ENCODE data around the gene MYL12B. TPM values are rescaled to one million over a fixed set of nuclear protein-coding genes. Genes with fewer than 3 reads are reported as not detected.

MYL12B gene
- total RNA-seq, 4 donors from 2014 or later = 78.2 to 558 (median 337) TPM

DNA sequence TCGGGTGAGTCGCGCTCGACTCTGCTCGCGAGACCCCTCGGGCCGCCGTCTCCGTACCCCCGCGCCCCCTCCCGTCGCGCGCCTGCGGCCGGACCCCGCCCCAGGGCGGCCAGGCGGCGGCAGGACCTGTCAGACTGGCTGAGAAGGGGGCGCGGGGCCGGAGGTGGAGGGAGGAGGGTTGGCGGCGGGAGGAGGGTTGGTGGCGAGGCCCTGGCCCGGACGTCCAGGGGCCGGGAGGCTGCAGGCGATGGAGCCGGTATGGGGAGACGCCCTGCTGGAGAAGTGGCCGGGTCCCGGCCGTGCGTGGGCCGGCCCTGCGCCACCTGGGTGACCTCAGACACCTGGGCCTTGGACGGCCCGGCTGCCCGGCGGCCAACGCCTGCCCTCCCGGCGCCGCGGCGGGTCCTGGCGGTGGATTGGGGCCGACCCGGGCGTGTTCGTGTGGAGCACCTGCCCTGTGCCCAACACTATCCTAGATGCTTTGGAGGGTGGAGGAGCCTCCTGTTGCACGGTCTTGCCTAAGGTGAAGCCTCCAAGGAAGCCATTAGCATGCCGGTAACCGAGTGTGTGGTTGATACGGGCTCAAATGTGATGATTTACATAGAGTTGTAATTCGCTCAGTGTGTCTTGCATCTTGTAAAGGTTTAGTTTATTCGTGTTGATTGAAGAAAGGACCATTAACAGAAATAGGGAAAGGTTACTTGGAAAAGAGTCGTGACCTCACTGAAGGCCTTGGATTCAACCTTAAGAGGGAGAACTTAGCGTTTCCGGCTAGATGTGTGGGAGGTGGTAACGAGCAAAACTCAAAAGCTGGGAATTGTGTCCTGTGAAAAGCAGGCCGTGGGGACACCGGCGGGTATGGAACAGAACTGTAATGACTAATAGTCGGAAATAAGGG, 550 bp downstream of the MYL12B start:
- intact Hi-C loops (cut with DNase I; ENCODE audit: low total_unique reads) = loop anchor here (5.0 kb wide), 1 partner anchor 335 kb away; no protein-coding TSS in a partner anchor
- Histone ChIP-seq H3K4me3 (peak overlapping the region; percentile 84 to 96 (median 91)), H3K4me1 (peaks cover 27 to 61% (median 48%) of the 10 kb centered on the region in 4 donors), H3K27ac (peak overlapping the region; percentile 92 to 99 (median 97)), H3K27me3 (no peaks in the 10 kb centered on the region), H3K36me3 (peaks cover 0 to 7% (median 0%) of the 10 kb centered on the region in 4 donors), H3K9me3 (no peaks in the 10 kb centered on the region)
- no peak for DNase-seq
- in situ Hi-C loops (cut with MboI; ENCODE audit: low pct_ligation_motif_present in 1 of 4, low pct_unique_long_range_greater_than_20kb in 1 of 4, low sequenced_read_pairs in 3 of 4) = no loop called here
- TF ChIP-seq, protein P1, sequence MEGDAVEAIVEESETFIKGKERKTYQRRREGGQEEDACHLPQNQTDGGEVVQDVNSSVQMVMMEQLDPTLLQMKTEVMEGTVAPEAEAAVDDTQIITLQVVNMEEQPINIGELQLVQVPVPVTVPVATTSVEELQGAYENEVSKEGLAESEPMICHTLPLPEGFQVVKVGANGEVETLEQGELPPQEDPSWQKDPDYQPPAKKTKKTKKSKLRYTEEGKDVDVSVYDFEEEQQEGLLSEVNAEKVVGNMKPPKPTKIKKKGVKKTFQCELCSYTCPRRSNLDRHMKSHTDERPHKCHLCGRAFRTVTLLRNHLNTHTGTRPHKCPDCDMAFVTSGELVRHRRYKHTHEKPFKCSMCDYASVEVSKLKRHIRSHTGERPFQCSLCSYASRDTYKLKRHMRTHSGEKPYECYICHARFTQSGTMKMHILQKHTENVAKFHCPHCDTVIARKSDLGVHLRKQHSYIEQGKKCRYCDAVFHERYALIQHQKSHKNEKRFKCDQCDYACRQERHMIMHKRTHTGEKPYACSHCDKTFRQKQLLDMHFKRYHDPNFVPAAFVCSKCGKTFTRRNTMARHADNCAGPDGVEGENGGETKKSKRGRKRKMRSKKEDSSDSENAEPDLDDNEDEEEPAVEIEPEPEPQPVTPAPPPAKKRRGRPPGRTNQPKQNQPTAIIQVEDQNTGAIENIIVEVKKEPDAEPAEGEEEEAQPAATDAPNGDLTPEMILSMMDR (IDR thresholded peaks at IDR 0.05) = no peak
- TF ChIP-seq POLR2AphosphoS5 (IDR thresholded peaks at IDR 0.05) (no peak), POLR2A (IDR thresholded peaks at IDR 0.05) (no peak), EP300 (IDR thresholded peaks at IDR 0.05; ENCODE audit: low read depth) (no peak)
- WGBS, 2 donors (ENCODE audit: low coverage in 1 of 2) = 0 to 1% methylated on average over 12 to 40 of the region's 69 CpGs

DNA sequence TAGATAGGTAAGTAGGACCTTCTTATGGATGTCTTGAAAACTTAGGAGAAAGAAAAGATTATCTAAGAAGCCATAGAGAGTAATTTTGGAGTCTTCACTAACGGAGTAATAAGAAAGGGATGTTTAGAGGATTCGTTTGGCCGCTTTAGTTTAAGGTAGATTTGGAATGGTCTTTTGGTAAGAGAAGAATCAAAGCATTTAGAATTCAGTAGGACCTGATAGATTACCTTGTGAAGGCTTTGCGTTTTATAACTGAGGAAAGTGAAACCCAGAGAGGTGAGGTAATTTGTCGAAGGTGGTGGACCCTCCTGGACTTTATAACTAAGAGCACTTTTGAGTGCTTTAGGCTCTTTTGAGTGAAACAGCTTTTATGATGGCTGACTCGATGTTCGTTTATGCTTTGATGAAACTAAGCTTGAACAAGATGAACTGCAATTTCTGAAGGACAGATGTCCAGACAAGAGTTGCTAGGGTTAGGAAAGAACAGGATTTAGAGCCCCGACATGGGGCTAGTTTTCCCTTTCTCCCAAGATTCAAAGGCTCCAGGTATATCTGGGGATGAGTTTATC, 1.3 kb downstream of the MYL12B start:
- TF ChIP-seq POLR2AphosphoS5 (IDR thresholded peaks at IDR 0.05) = no peak
- TF ChIP-seq EP300 (IDR thresholded peaks at IDR 0.05; ENCODE audit: low read depth) = no peak
- TF ChIP-seq, protein P1 (IDR thresholded peaks at IDR 0.05) = no peak
- TF ChIP-seq POLR2A (IDR thresholded peaks at IDR 0.05) = no peak
- peaks cover 0 to under 1% (median 0%) of the 10 kb centered on the region in 4 donors for H3K36me3 ChIP-seq
- no peaks in the 10 kb centered on the region for H3K9me3 ChIP-seq
- in situ Hi-C loops (cut with MboI; ENCODE audit: low pct_ligation_motif_present in 1 of 4, low pct_unique_long_range_greater_than_20kb in 1 of 4, low sequenced_read_pairs in 3 of 4) (no loop called here), intact Hi-C loops (cut with DNase I; ENCODE audit: low total_unique reads) (loop anchor here (5.0 kb wide), 1 partner anchor 334 kb away; no protein-coding TSS in a partner anchor)
- no peak for DNase-seq
- peaks cover 33 to 67% (median 54%) of the 10 kb centered on the region in 4 donors for H3K4me1 ChIP-seq
- no peaks in the 10 kb centered on the region for H3K27me3 ChIP-seq
- peak overlapping the region; percentile 92 to 99 (median 97) for H3K27ac ChIP-seq
- H3K4me3 ChIP-seq = peak overlapping the region; percentile 84 to 96 (median 91)
- WGBS, 2 donors (ENCODE audit: low coverage in 1 of 2) = 12 to 14% methylated on average over 8 of the region's 8 CpGs

DNA sequence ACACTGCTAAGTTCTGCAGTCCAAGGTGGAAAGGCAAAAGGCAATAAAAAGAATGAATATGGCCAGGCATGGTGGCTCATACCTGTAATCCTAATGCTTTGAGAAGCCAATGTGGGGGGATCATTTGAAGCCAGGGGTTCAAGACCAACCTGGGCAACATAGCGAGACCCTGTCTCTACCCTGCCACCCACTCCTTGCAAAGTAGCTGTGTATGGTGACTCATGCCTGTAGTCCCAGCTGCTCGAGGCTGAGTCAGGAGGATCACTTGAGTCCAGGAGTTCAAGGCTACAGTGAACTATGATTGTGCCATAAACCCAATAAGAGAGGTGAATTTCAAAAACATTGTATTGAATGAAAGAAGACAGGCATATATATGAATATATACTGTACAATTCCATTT, 2.4 kb downstream of the MYL12B start:
- peaks cover 35 to 78% (median 63%) of the 10 kb centered on the region in 4 donors for H3K4me1 ChIP-seq
- H3K27me3 ChIP-seq = no peaks in the 10 kb centered on the region
- DNase-seq = peak; percentile 35
- H3K9me3 ChIP-seq = no peaks in the 10 kb centered on the region
- no peaks in the 10 kb centered on the region for H3K36me3 ChIP-seq
- in situ Hi-C loops (cut with MboI; ENCODE audit: low pct_ligation_motif_present in 1 of 4, low pct_unique_long_range_greater_than_20kb in 1 of 4, low sequenced_read_pairs in 3 of 4) = no loop called here
- intact Hi-C loops (cut with DNase I; ENCODE audit: low total_unique reads) = loop anchor here (5.0 kb wide), 1 partner anchor 333 kb away; no protein-coding TSS in a partner anchor
- H3K4me3 ChIP-seq = peak overlapping the region in 1 of 4 donors; percentile 92
- H3K27ac ChIP-seq = peak overlapping the region in 3 of 4 donors; percentile 97 to 99 (median 97)
- TF ChIP-seq POLR2AphosphoS5 (IDR thresholded peaks at IDR 0.05) = peak in 1 of 3 donors; percentile 63
- TF ChIP-seq POLR2A (IDR thresholded peaks at IDR 0.05) = no peak
- WGBS, 2 donors (ENCODE audit: low coverage in 1 of 2) = 20 to 37% methylated on average over 1 to 2 of the region's 2 CpGs

DNA sequence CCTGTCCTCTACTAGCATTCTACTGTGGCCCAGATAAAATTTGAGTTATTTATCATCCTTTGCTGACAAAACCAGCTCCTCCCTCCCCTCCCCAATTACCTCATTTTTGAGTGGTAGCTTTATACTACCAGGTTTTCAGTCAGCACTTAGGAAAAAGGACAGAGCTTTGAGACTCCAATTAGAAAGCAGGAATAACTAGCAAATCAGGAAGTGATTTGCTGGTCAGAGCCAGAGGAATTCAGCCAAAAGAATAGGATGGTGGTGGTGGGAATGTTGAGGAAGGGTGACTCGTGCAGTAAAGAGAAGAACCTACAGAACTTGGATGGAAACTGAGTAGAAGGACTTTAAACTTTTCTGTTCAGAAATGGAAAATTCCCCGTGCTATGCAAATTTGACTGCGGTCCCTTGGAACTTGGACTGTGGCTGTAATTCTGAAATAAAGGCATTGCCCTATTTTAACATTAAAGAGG, 3.7 kb downstream of the MYL12B start:
- in situ Hi-C loops (cut with MboI; ENCODE audit: low pct_ligation_motif_present in 1 of 4, low pct_unique_long_range_greater_than_20kb in 1 of 4, low sequenced_read_pairs in 3 of 4) = no loop called here

More for the DNA sequence above, 3.7 kb downstream of the MYL12B start:
- no peaks in the 10 kb centered on the region for H3K27me3 ChIP-seq
- TF ChIP-seq EP300 (IDR thresholded peaks at IDR 0.05; ENCODE audit: low read depth) (no peak), POLR2A (IDR thresholded peaks at IDR 0.05) (no peak)
- TF ChIP-seq, protein P1 (IDR thresholded peaks at IDR 0.05) = no peak
- no peaks in the 10 kb centered on the region for H3K36me3 ChIP-seq
- H3K9me3 ChIP-seq = no peaks in the 10 kb centered on the region
- H3K4me3 ChIP-seq = no peak overlapping the region
- H3K27ac ChIP-seq = no peak overlapping the region
- 38 to 42% methylated on average over 3 of the region's 3 CpGs for WGBS, 2 donors (ENCODE audit: low coverage in 1 of 2)
- H3K4me1 ChIP-seq = peaks cover 35 to 75% (median 64%) of the 10 kb centered on the region in 4 donors
- no peak for DNase-seq
- intact Hi-C loops (cut with DNase I; ENCODE audit: low total_unique reads) = no loop called here

Measured in transverse colon (tissue), 4 donors.